MM.1S (cell line): ENCODE results near the gene FNDC1.

Source experiments
- DNase-seq: peaks from one replicate; pipeline ENCODE4 v3.0.0-alpha.2; 2015
- H2AFZ ChIP-seq: fragments of 300-600 bp; sonication (generic); 2 replicates; pipeline ENCODE4 v1.6.0; 2016; ENCODE audit warnings: antibody characterized with exemption, low read length
- H3F3A ChIP-seq: fragments of 300-600 bp; sonication (generic); 2 replicates; pipeline ENCODE4 v1.6.1; 2016; ENCODE audit warnings: mild to moderate bottlenecking, antibody characterized with exemption, low read length, moderate library complexity, mixed read lengths; ENCODE audit not compliant: insufficient read depth
- H3K27ac ChIP-seq: fragments of 300-600 bp; sonication (generic); 2 replicates; pipeline ENCODE4 v1.5.1; 2016; ENCODE audit warnings: mild to moderate bottlenecking, low read length
- H3K27me3 ChIP-seq: fragments of 300-600 bp; sonication (generic); replicated peaks from 2 replicates; pipeline ENCODE4 v1.6.0; 2016; ENCODE audit warnings: low read length; ENCODE audit not compliant: insufficient read depth
- H3K36me3 ChIP-seq: fragments of 300-600 bp; sonication (generic); replicated peaks from 2 replicates; pipeline ENCODE4 v1.6.1; 2016; ENCODE audit warnings: mild to moderate bottlenecking, low read length, mixed read lengths; ENCODE audit not compliant: insufficient read depth
- H3K4me1 ChIP-seq: fragments of 300-600 bp; sonication (generic); 2 replicates; pipeline ENCODE4 v1.6.1; 2016; ENCODE audit warnings: low read length, mixed read lengths
- H3K4me2 ChIP-seq: fragments of 300-600 bp; sonication (generic); 2 replicates; pipeline ENCODE4 v1.6.0; 2016; ENCODE audit warnings: low read depth, low read length
- H3K4me3 ChIP-seq: fragments of 300-600 bp; sonication (generic); 2 replicates; pipeline ENCODE4 v1.5.1; 2016; ENCODE audit warnings: low read length, mixed read lengths
- H3K79me2 ChIP-seq: fragments of 300-600 bp; sonication (generic); 2 replicates; pipeline ENCODE4 v1.6.1; 2016; ENCODE audit warnings: mixed run types, low read length, mixed read lengths
- H3K9ac ChIP-seq: fragments of 300-600 bp; sonication (generic); 2 replicates; pipeline ENCODE4 v1.6.1; 2016; ENCODE audit warnings: low read length, mixed read lengths
- H3K9me2 ChIP-seq: fragments of 300-600 bp; sonication (generic); replicated peaks from 2 replicates; pipeline ENCODE4 v1.6.1; 2016; ENCODE audit warnings: mild to moderate bottlenecking, low read length, mixed read lengths; ENCODE audit not compliant: insufficient read depth
- H3K9me3 ChIP-seq: fragments of 300-600 bp; sonication (generic); replicated peaks from 2 replicates; pipeline ENCODE4 v1.6.1; 2016; ENCODE audit warnings: mild to moderate bottlenecking, low read length, mixed read lengths; ENCODE audit not compliant: insufficient read depth
- H4K20me1 ChIP-seq: fragments of 300-600 bp; sonication (generic); 2 replicates; pipeline ENCODE4 v1.6.1; 2016; ENCODE audit warnings: mild to moderate bottlenecking, low read length, moderate library complexity, mixed read lengths; ENCODE audit not compliant: insufficient read depth
- EZH2 ChIP-seq: fragments of 300-600 bp; sonication (generic); optimal IDR thresholded peaks from 2 replicates; pipeline ENCODE3; 2017; ENCODE audit warnings: low read depth, mild to moderate bottlenecking, antibody characterized with exemption, low read length, mixed read lengths
- EZH2phosphoT487 ChIP-seq: fragments of 300-600 bp; sonication (generic); IDR thresholded peaks from 2 replicates; pipeline ENCODE4 v1.6.1; 2018; ENCODE audit warnings: antibody characterized with exemption, low read length
- TF ChIP-seq, protein P1 (sequence below): fragments of 300-600 bp; sonication (generic); IDR thresholded peaks from 2 replicates; pipeline ENCODE4 v1.5.1; 2016; ENCODE audit warnings: antibody characterized with exemption, low read length, mixed read lengths

Gene FNDC1

DNA sequence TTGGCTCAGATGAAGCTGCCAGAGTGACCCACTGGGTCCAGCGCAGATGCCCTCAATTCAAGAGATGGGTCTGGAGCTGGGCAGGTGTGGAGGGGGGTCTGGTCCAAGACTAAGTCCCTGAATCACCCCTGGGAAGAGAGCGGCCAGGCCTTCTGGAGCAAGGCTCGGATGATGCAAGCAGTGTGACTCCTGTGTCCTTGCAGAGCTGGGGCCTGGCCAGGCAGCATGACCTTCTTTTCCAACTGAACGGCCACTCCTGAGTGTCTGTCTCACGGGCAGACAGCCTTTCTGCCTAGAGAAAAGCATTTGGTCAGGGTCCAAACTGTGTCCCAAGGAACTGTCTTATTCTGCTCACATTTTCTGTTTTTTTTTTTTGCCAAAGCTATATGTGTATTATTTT, 42.6 kb upstream of the FNDC1 start:
- Histone ChIP-seq H3K27me3 (peaks cover 89% of the 10 kb centered on the region), H3K79me2 (no peaks in the 10 kb centered on the region), H3K4me1 (0 out of 2 replicates have a peak, but pooled peaks cover 4% of the 10 kb centered on the region), H3K9me2 (no peaks in the 10 kb centered on the region), H3K4me3 (no peak overlapping the region), H4K20me1 (no peaks in the 10 kb centered on the region), H3F3A (no peaks in the 10 kb centered on the region), H3K9ac (no peak overlapping the region), H2AFZ (no peak overlapping the region), H3K9me3 (no peaks in the 10 kb centered on the region), H3K27ac (no peak overlapping the region), H3K4me2 (no peak overlapping the region), H3K36me3 (no peaks in the 10 kb centered on the region)
- no peak for DNase-seq
- TF ChIP-seq EZH2: no peak
- TF ChIP-seq, protein P1, sequence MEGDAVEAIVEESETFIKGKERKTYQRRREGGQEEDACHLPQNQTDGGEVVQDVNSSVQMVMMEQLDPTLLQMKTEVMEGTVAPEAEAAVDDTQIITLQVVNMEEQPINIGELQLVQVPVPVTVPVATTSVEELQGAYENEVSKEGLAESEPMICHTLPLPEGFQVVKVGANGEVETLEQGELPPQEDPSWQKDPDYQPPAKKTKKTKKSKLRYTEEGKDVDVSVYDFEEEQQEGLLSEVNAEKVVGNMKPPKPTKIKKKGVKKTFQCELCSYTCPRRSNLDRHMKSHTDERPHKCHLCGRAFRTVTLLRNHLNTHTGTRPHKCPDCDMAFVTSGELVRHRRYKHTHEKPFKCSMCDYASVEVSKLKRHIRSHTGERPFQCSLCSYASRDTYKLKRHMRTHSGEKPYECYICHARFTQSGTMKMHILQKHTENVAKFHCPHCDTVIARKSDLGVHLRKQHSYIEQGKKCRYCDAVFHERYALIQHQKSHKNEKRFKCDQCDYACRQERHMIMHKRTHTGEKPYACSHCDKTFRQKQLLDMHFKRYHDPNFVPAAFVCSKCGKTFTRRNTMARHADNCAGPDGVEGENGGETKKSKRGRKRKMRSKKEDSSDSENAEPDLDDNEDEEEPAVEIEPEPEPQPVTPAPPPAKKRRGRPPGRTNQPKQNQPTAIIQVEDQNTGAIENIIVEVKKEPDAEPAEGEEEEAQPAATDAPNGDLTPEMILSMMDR: no peak
- no peak for TF ChIP-seq EZH2phosphoT487

DNA sequence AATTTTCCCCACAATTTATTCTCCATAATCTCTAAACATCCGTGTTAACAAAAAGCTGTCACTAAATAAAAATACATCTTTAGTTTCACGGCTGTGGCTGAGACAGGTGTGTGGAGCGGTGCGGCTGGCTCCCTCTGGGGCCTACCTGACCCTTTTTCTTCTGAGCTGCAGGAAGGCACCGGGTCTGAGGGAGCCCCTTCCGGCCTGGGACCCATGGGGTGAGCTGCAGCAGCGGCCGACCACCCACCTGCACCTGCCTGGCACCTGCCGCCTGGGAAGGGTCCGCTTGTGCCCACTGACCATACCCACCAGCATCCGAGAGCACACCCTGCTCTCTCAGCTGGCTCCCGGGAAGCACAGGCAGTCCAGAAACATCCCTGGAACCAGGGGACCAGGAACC, 41.5 kb upstream of the FNDC1 start:
- TF ChIP-seq EZH2 (no peak), EZH2phosphoT487 (no peak)
- TF ChIP-seq, protein P1: no peak
- H3K9me2 ChIP-seq: no peaks in the 10 kb centered on the region
- no peak overlapping the region for H3K9ac ChIP-seq
- H3K9me3 ChIP-seq: no peaks in the 10 kb centered on the region
- H2AFZ ChIP-seq: no peak overlapping the region
- H3K27ac ChIP-seq: no peak overlapping the region
- no peaks in the 10 kb centered on the region for H3K79me2 ChIP-seq
- no peak overlapping the region for H3K4me2 ChIP-seq
- peaks cover 90% of the 10 kb centered on the region for H3K27me3 ChIP-seq
- H3F3A ChIP-seq: no peaks in the 10 kb centered on the region
- no peak for DNase-seq
- no peaks in the 10 kb centered on the region for H3K36me3 ChIP-seq
- 0 out of 2 replicates have a peak, but pooled peaks cover 4% of the 10 kb centered on the region for H3K4me1 ChIP-seq
- H4K20me1 ChIP-seq: no peaks in the 10 kb centered on the region
- no peak overlapping the region for H3K4me3 ChIP-seq

DNA sequence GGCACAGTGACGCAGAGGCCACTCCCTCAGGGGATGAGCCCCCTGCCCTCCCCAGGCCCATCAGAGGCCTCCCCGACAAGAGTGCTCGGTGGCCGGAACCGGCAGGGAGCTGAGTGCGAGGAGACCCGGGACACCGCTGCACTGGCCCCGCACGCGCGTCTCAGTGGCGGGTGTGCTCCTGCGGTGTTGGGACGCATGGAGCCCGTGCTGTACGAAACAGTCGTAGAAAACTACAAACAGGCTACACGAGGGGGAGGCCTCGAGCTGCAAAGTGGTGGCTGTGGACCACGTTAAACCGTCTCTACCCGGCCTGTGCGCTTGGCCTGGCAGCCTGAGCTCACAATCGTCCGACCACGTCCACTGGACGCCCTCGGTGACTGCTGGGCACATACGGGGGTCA, 40.2 kb upstream of the FNDC1 start:
- Histone ChIP-seq H3K4me3 (no peak overlapping the region), H3K36me3 (no peaks in the 10 kb centered on the region), H3K9me3 (no peaks in the 10 kb centered on the region), H3K9me2 (no peaks in the 10 kb centered on the region), H2AFZ (no peak overlapping the region), H3K79me2 (no peaks in the 10 kb centered on the region), H3K9ac (no peak overlapping the region), H3K4me1 (0 out of 2 replicates have a peak, but pooled peaks cover 4% of the 10 kb centered on the region), H4K20me1 (no peaks in the 10 kb centered on the region), H3F3A (no peaks in the 10 kb centered on the region), H3K27ac (no peak overlapping the region), H3K27me3 (peaks cover 85% of the 10 kb centered on the region), H3K4me2 (no peak overlapping the region)
- TF ChIP-seq, protein P1: no peak
- TF ChIP-seq EZH2: no peak
- no peak for TF ChIP-seq EZH2phosphoT487
- DNase-seq: no peak
